Right lung (tissue), 5 donors: Measurements from ENCODE around the gene HDGFL2. TPM values are rescaled to one million over a fixed set of nuclear protein-coding genes. Genes with fewer than 3 reads are reported as not detected.

ENCODE experiments used
- DNase-seq, 2 donors: peaks; one replicate each; pipeline ENCODE4 v3.0.0-alpha.2; 2013
- polyA plus RNA-seq, 5 donors: library from polyadenylated mRNA; unstranded; fragments of 120-200 nt; gene quantifications; one replicate each; pipeline versions ENCODE4 v1.2.1 to v1.2.3, GENCODE V29; 2013; ENCODE audit warnings: inconsistent platforms in 1 of 5, low replicate concordance in 1 of 5; ENCODE audit not compliant: insufficient read length in 5 of 5, insufficient read depth in 1 of 5

HDGFL2 gene
- polyA plus RNA-seq, 5 donors = 59.1 to 97.0 (median 77.2) TPM

DNA sequence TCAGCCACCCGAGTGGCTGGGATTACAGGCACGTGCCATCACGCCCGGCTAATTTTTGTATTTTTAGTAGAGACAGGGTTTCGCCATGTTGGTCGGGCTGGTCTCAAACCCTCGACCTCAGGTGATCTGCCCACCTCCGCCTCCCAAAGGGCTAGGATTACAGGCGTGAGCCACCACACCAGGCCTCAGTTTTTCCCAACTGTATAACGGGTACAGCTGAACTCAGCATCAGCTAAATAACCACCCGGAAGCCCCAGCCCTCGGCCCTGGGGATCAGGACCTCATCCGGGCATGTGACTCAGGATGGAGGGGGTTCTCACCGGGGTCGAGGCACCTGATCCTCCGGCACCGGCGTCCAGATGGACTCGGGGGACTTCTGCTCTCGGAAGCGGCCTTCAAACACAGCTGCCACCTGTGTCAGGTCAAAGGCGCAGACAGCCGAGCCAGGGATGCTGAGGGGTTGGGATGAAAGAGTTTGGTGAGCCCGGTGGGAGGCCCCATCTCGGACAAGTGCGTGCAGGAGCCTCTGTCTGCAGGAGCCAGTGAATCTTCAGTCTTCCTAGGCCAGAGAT lies 78.5 kb downstream of the HDGFL2 start:
- no peak for DNase-seq

Other genes with a start within 250 kb of the HDGFL2 start
- gene EBI3, start 242.8 kb upstream of the HDGFL2 start, polyA plus RNA-seq = 1 to 10 TPM in 2 of 5 donors, under 1 TPM in 3; 0.40 to 1.3 (median 0.87) TPM
- gene YJU2, start 225.2 kb upstream of the HDGFL2 start, polyA plus RNA-seq = 10 to 100 TPM; 14.4 to 23.7 (median 17.6) TPM
- gene SHD, start 193.0 kb upstream of the HDGFL2 start, polyA plus RNA-seq = 1 to 10 TPM in 1 of 5 donors, under 1 TPM in 4; 0.23 to 6.4 (median 0.30) TPM
- gene TMIGD2, start 169.9 kb upstream of the HDGFL2 start, polyA plus RNA-seq = under 1 TPM; 0.37 to 0.63 (median 0.43) TPM
- gene FSD1, start 167.7 kb upstream of the HDGFL2 start, polyA plus RNA-seq = 1 to 10 TPM in 4 of 5 donors, under 1 TPM in 1; 0.94 to 2.3 (median 1.9) TPM
- gene STAP2, start 133.5 kb upstream of the HDGFL2 start, polyA plus RNA-seq = 10 to 100 TPM; 29.1 to 40.3 (median 33.3) TPM
- 10 to 100 TPM; 14.7 to 27.8 (median 20.8) TPM for gene MPND, start 128.7 kb upstream of the HDGFL2 start, polyA plus RNA-seq
- gene SH3GL1, start 71.8 kb upstream of the HDGFL2 start, polyA plus RNA-seq = 100 to 1,000 TPM in 1 of 5 donors, 10 to 100 TPM in 4; 64.8 to 131 (median 87.4) TPM
- gene CHAF1A, start 69.7 kb upstream of the HDGFL2 start, polyA plus RNA-seq = 10 to 100 TPM; 16.8 to 29.1 (median 24.7) TPM
- gene UBXN6, start 14.5 kb upstream of the HDGFL2 start, polyA plus RNA-seq = 100 to 1,000 TPM in 1 of 5 donors, 10 to 100 TPM in 4; 68.2 to 133 (median 89.3) TPM
- 1 to 10 TPM in 3 of 5 donors, under 1 TPM in 2; 0.75 to 1.4 (median 1.1) TPM for gene PLIN4, start 46.2 kb downstream of the HDGFL2 start, polyA plus RNA-seq
- gene PLIN5, start 62.9 kb downstream of the HDGFL2 start, polyA plus RNA-seq = 1 to 10 TPM; 1.8 to 3.1 (median 1.8) TPM
- gene LRG1, start 67.7 kb downstream of the HDGFL2 start, polyA plus RNA-seq = 1 to 10 TPM in 3 of 5 donors, under 1 TPM in 2; 0.64 to 1.1 (median 1.0) TPM
- gene SEMA6B, start 87.4 kb downstream of the HDGFL2 start, polyA plus RNA-seq = 1 to 10 TPM; 2.1 to 5.2 (median 2.8) TPM
- 10 to 100 TPM; 13.1 to 16.7 (median 13.7) TPM for gene TNFAIP8L1, start 167.2 kb downstream of the HDGFL2 start, polyA plus RNA-seq
- gene MYDGF, start 198.0 kb downstream of the HDGFL2 start, polyA plus RNA-seq = 100 to 1,000 TPM in 1 of 5 donors, 10 to 100 TPM in 4; 57.2 to 105 (median 69.4) TPM